ENCODE results near the gene IDH1. TPM values are rescaled to one million over a fixed set of nuclear protein-coding genes. Genes with fewer than 3 reads are reported as not detected.

Gene IDH1
- total and polyA plus RNA-seq, 2 experiments from 2014 or later: 53.5 to 53.6 TPM

- peak; percentile 6 for DNase-seq
- Histone ChIP-seq H4K20me1 (ENCODE audit: insufficient read depth) (no peaks in the 10 kb centered on the region), H3K9ac (peak overlapping the region; percentile 74; the same call in 1 of the 2 replicates), H2AFZ (peak overlapping the region; percentile 98), H3K36me3 (ENCODE audit: low read depth) (peaks cover 4% of the 10 kb centered on the region; the same call in 1 of the 2 replicates), H3K27ac (0 out of 2 replicates have a peak overlapping the region, but pooled peaks have one; percentile 59), H3K4me2 (ENCODE audit: unreplicated experiment) (peak overlapping the region; percentile 98), H3K4me1 (ENCODE audit: insufficient read depth) (peaks cover 17% of the 10 kb centered on the region), H3F3A (ENCODE audit: insufficient read depth) (peaks cover 16% of the 10 kb centered on the region), H3K79me2 (ENCODE audit: insufficient read depth) (no peaks in the 10 kb centered on the region), H3K27me3 (replicated peaks; ENCODE audit: insufficient read depth) (no peaks in the 10 kb centered on the region), H3K9me2 (ENCODE audit: insufficient read depth) (no peaks in the 10 kb centered on the region), H3K4me3 (0 out of 2 replicates have a peak overlapping the region, but pooled peaks have one; percentile 97), H3K9me3 (ENCODE audit: low read depth) (no peaks in the 10 kb centered on the region)
- 98% methylated on average over 3 of the region's 3 CpGs for WGBS, 2 experiments (ENCODE audit: low coverage in 1 of 2, low lambda C conversion rate in 2 of 2, missing lambda C conversion rate in 2 of 2)
- TF ChIP-seq EZH2phosphoT487 (IDR thresholded peaks at IDR 0.05; ENCODE audit: insufficient read depth, low read depth) (no peak), EZH2 (IDR thresholded peaks at IDR 0.05; ENCODE audit: insufficient read depth, poor library complexity, severe bottlenecking) (no peak)
- in situ Hi-C loops (cut with MboI): no loop called here
These were observed 2.0 kb downstream of the IDH1 start for GRCh38 chr2:208252716-208253492.

GRCh38 chr2:208251098-208251497 lies 3.8 kb downstream of the IDH1 start:
- Histone ChIP-seq H3K36me3 (ENCODE audit: low read depth) (peaks cover 13% of the 10 kb centered on the region), H3K4me1 (ENCODE audit: insufficient read depth) (peaks cover 17% of the 10 kb centered on the region), H3K79me2 (ENCODE audit: insufficient read depth) (no peaks in the 10 kb centered on the region), H3K9ac (no peak overlapping the region), H3K9me2 (ENCODE audit: insufficient read depth) (no peaks in the 10 kb centered on the region), H3F3A (ENCODE audit: insufficient read depth) (peaks cover 16% of the 10 kb centered on the region), H3K27me3 (replicated peaks; ENCODE audit: insufficient read depth) (no peaks in the 10 kb centered on the region), H2AFZ (no peak overlapping the region), H3K4me3 (no peak overlapping the region), H3K27ac (no peak overlapping the region), H4K20me1 (ENCODE audit: insufficient read depth) (no peaks in the 10 kb centered on the region), H3K4me2 (ENCODE audit: unreplicated experiment) (no peak overlapping the region), H3K9me3 (ENCODE audit: low read depth) (no peaks in the 10 kb centered on the region)
- WGBS, 2 experiments (ENCODE audit: low coverage in 1 of 2, low lambda C conversion rate in 2 of 2, missing lambda C conversion rate in 2 of 2): 95 to 99% methylated on average over 4 of the region's 4 CpGs
- TF ChIP-seq EZH2 (IDR thresholded peaks at IDR 0.05; ENCODE audit: insufficient read depth, poor library complexity, severe bottlenecking) (no peak), EZH2phosphoT487 (IDR thresholded peaks at IDR 0.05; ENCODE audit: insufficient read depth, low read depth) (no peak)
- DNase-seq: no peak
- in situ Hi-C loops (cut with MboI): no loop called here

GRCh38 chr2:208250388-208250787 lies 4.5 kb downstream of the IDH1 start:
- 50 to 53% methylated on average over 2 of the region's 2 CpGs for WGBS, 2 experiments (ENCODE audit: low coverage in 1 of 2, low lambda C conversion rate in 2 of 2, missing lambda C conversion rate in 2 of 2)
- DNase-seq: peak; percentile 78
- Histone ChIP-seq H3K27me3 (replicated peaks; ENCODE audit: insufficient read depth) (no peaks in the 10 kb centered on the region), H3F3A (ENCODE audit: insufficient read depth) (peaks cover 11% of the 10 kb centered on the region), H4K20me1 (ENCODE audit: insufficient read depth) (no peaks in the 10 kb centered on the region), H3K4me3 (no peak overlapping the region), H3K4me1 (ENCODE audit: insufficient read depth) (peaks cover 17% of the 10 kb centered on the region), H2AFZ (no peak overlapping the region), H3K9ac (no peak overlapping the region), H3K9me2 (ENCODE audit: insufficient read depth) (no peaks in the 10 kb centered on the region), H3K9me3 (ENCODE audit: low read depth) (no peaks in the 10 kb centered on the region), H3K79me2 (ENCODE audit: insufficient read depth) (no peaks in the 10 kb centered on the region), H3K27ac (no peak overlapping the region), H3K4me2 (ENCODE audit: unreplicated experiment) (no peak overlapping the region), H3K36me3 (ENCODE audit: low read depth) (peaks cover 13% of the 10 kb centered on the region)
- TF ChIP-seq EZH2 (IDR thresholded peaks at IDR 0.05; ENCODE audit: insufficient read depth, poor library complexity, severe bottlenecking) (no peak), EZH2phosphoT487 (IDR thresholded peaks at IDR 0.05; ENCODE audit: insufficient read depth, low read depth) (no peak)
- in situ Hi-C loops (cut with MboI): no loop called here

DNA sequence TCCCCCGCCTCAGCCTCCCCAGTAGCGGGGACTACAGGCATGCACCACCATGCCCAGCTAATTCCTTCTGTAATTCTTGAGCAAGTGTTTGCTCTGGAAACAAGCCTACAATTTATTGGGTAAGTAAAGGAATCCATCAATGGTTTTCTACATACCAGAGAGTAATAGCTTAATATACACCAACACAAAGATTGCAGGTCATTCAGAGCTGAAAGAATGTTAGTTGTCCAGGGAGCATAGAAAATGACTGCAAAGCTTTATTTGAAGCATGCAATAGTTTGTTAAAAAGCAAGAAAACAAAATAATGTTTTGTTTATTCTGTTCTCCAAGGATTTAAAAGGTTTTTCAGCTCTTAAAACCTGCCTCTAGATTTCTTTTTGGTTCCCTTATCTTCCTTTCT lies 5.6 kb downstream of the IDH1 start:
- Histone ChIP-seq H3K4me1 (ENCODE audit: insufficient read depth) (peaks cover 17% of the 10 kb centered on the region), H4K20me1 (ENCODE audit: insufficient read depth) (no peaks in the 10 kb centered on the region), H3K9me2 (ENCODE audit: insufficient read depth) (no peaks in the 10 kb centered on the region), H3K27ac (no peak overlapping the region), H3K4me2 (ENCODE audit: unreplicated experiment) (no peak overlapping the region), H3K9ac (no peak overlapping the region), H3K9me3 (ENCODE audit: low read depth) (no peaks in the 10 kb centered on the region), H3K79me2 (ENCODE audit: insufficient read depth) (no peaks in the 10 kb centered on the region), H2AFZ (no peak overlapping the region), H3K27me3 (replicated peaks; ENCODE audit: insufficient read depth) (no peaks in the 10 kb centered on the region), H3K4me3 (no peak overlapping the region), H3K36me3 (ENCODE audit: low read depth) (peaks cover 13% of the 10 kb centered on the region), H3F3A (ENCODE audit: insufficient read depth) (peaks cover 6% of the 10 kb centered on the region; the same call in 1 of the 2 replicates)
- no peak for DNase-seq
- WGBS, 2 experiments (ENCODE audit: low coverage in 1 of 2, low lambda C conversion rate in 2 of 2, missing lambda C conversion rate in 2 of 2): 97 to 100% methylated on average over 2 of the region's 2 CpGs
- in situ Hi-C loops (cut with MboI): no loop called here
- TF ChIP-seq EZH2phosphoT487 (IDR thresholded peaks at IDR 0.05; ENCODE audit: insufficient read depth, low read depth) (no peak), EZH2 (IDR thresholded peaks at IDR 0.05; ENCODE audit: insufficient read depth, poor library complexity, severe bottlenecking) (no peak)
